Mesenchymal stem cell (in vitro differentiated cells and primary cell): ENCODE results near the gene TLCD2.

ENCODE experiments used
- DNase-seq: peaks from one replicate; pipeline ENCODE4 v3.0.0-alpha.2; 2013
- H2AFZ ChIP-seq: one replicate; pipeline ENCODE4 v1.6.1; 2013; ENCODE audit warnings: low read depth, mild to moderate bottlenecking, control low read depth, inconsistent platforms, low read length, moderate library complexity
- H2AK5ac ChIP-seq: 2 replicates; pipeline ENCODE4 v1.6.1; 2013; ENCODE audit warnings: low read length, moderate library complexity, mild to moderate bottlenecking, inconsistent platforms; ENCODE audit not compliant: severe bottlenecking
- H2BK120ac ChIP-seq: one replicate; pipeline ENCODE4 v1.6.1; 2013; ENCODE audit warnings: low read depth, mild to moderate bottlenecking, inconsistent platforms, low read length, moderate library complexity
- H2BK12ac ChIP-seq, 2 experiments: one replicate each; pipeline ENCODE4 v1.6.1; 2013; ENCODE audit warnings: inconsistent platforms in 2 of 2, low read length in 2 of 2, mild to moderate bottlenecking in 2 of 2, moderate library complexity in 2 of 2, control low read depth in 1 of 2
- H2BK15ac ChIP-seq: one replicate; pipeline ENCODE4 v1.6.1; 2013; ENCODE audit warnings: mild to moderate bottlenecking, low read depth, inconsistent platforms; ENCODE audit not compliant: poor library complexity, severe bottlenecking
- H2BK5ac ChIP-seq: 2 replicates; pipeline ENCODE4 v1.6.1; 2013; ENCODE audit warnings: low read depth, mild to moderate bottlenecking, low read length, control low read depth, inconsistent platforms; ENCODE audit not compliant: poor library complexity, severe bottlenecking
- H3K14ac ChIP-seq, 2 experiments: one replicate each; pipeline ENCODE4 v1.6.1; 2013; ENCODE audit warnings: inconsistent platforms in 2 of 2, low read length in 2 of 2, control low read depth in 1 of 2, mild to moderate bottlenecking in 1 of 2, moderate library complexity in 1 of 2
- H3K18ac ChIP-seq, 2 experiments: one replicate each; pipeline ENCODE4 v1.6.1; 2013; ENCODE audit warnings: inconsistent platforms in 2 of 2, low read length in 2 of 2, control low read depth in 1 of 2, low read depth in 1 of 2, mild to moderate bottlenecking in 1 of 2
- H3K23ac ChIP-seq, 2 experiments: one replicate each; pipeline ENCODE4 v1.6.1; 2013; ENCODE audit warnings: inconsistent platforms in 2 of 2, low read length in 2 of 2, mild to moderate bottlenecking in 2 of 2, moderate library complexity in 2 of 2, control low read depth in 1 of 2
- H3K27ac ChIP-seq: 2 replicates; pipeline ENCODE4 v1.5.1; 2013; ENCODE audit warnings: mild to moderate bottlenecking, moderate library complexity, low read length, control low read depth, inconsistent platforms; ENCODE audit not compliant: poor library complexity, severe bottlenecking
- H3K27me3 ChIP-seq, 2 experiments: 2 replicates each; pipeline versions ENCODE4 v1.6.1 to v1.7.0; 2013; ENCODE audit warnings: low read length in 2 of 2, mild to moderate bottlenecking in 2 of 2, moderate library complexity in 2 of 2, control low read depth in 1 of 2, inconsistent platforms in 1 of 2; ENCODE audit not compliant: control insufficient read depth in 1 of 2, insufficient read depth in 1 of 2
- H3K36me3 ChIP-seq, 2 experiments: 2 replicates each; pipeline versions ENCODE4 v1.6.1 to v1.7.0; 2013; ENCODE audit warnings: low read length in 2 of 2, control low read depth in 1 of 2, inconsistent platforms in 1 of 2, low read depth in 1 of 2, mild to moderate bottlenecking in 1 of 2; ENCODE audit not compliant: insufficient read depth in 2 of 2, control insufficient read depth in 1 of 2
- H3K4ac ChIP-seq, 2 experiments: one replicate each; pipeline ENCODE4 v1.6.1; 2013; ENCODE audit warnings: inconsistent platforms in 2 of 2, low read length in 2 of 2, mild to moderate bottlenecking in 2 of 2, moderate library complexity in 2 of 2, control low read depth in 1 of 2, low read depth in 1 of 2
- H3K4me1 ChIP-seq: 2 replicates; pipeline ENCODE4 v1.6.1; 2013; ENCODE audit warnings: low read depth, low read length, control low read depth; ENCODE audit not compliant: control insufficient read depth, insufficient read depth
- H3K4me2 ChIP-seq: 2 replicates; pipeline ENCODE4 v1.6.1; 2013; ENCODE audit warnings: low read length, mild to moderate bottlenecking, inconsistent platforms; ENCODE audit not compliant: poor library complexity, severe bottlenecking
- H3K4me3 ChIP-seq, 2 experiments: 2 replicates each; pipeline versions ENCODE4 v1.5.1 to v1.7.0; 2013; ENCODE audit warnings: low read length in 2 of 2, mild to moderate bottlenecking in 2 of 2, control low read depth in 1 of 2, low read depth in 1 of 2; ENCODE audit not compliant: insufficient read depth in 1 of 2
- H3K79me1 ChIP-seq: replicated peaks from 2 replicates; pipeline ENCODE4 v1.6.1; 2013; ENCODE audit warnings: mild to moderate bottlenecking, control low read depth, low read length, inconsistent platforms; ENCODE audit not compliant: poor library complexity, severe bottlenecking
- H3K9ac ChIP-seq: 2 replicates; pipeline ENCODE4 v1.7.0; 2013; ENCODE audit warnings: mild to moderate bottlenecking, low read length, moderate library complexity
- H3K9me3 ChIP-seq: 2 replicates; pipeline ENCODE4 v1.7.0; 2013; ENCODE audit warnings: mild to moderate bottlenecking, low read length; ENCODE audit not compliant: control insufficient read depth
- H4K8ac ChIP-seq: one replicate; pipeline ENCODE4 v1.6.1; 2013; ENCODE audit warnings: inconsistent platforms, mild to moderate bottlenecking, low read length, moderate library complexity
- H4K91ac ChIP-seq: one replicate; pipeline ENCODE4 v1.6.1; 2013; ENCODE audit warnings: mild to moderate bottlenecking, low read length, inconsistent platforms
- WGBS: methylation state at CpG from one replicate; pipeline ENCODE4 v1.1.7; 2013; ENCODE audit warnings: mixed read lengths; 5-methylcytosine and 5-hydroxymethylcytosine counted together

TLCD2 gene

DNA sequence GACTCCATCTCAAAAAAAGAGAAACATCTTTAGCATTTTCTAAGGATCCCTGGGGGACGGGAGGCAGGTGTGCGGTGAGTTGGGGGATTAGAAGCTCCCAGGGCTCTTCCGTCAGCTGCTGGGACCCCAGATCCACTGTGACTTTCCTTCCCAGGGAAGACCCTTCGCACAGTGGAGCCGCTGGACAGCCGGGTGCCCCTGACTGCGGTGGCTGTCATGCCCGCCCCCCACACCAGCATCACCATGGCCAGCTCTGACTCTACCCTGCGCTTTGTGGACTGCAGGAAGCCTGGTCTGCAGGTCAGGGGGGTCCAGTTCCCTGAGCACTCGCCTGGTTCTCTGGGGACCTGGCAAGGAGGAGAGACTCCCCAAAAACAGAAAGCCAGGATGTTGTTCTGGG is 25.2 kb upstream of the TLCD2 start:
- Histone ChIP-seq H2BK5ac (no peak overlapping the region), H3K9me3 (no peaks in the 10 kb centered on the region), H2AFZ (no peak overlapping the region), H3K14ac (no peak overlapping the region), H2BK120ac (no peak overlapping the region), H4K91ac (no peak overlapping the region), H2BK15ac (no peak overlapping the region), H3K27ac (no peak overlapping the region), H2BK12ac (peak overlapping the region in 1 of 2 experiments; percentile 6), H3K79me1 (peaks cover 9% of the 10 kb centered on the region), H2AK5ac (peak overlapping the region; percentile 29), H3K4ac (peak overlapping the region in 1 of 2 experiments; percentile 60), H3K9ac (no peak overlapping the region), H3K23ac (no peak overlapping the region), H3K4me2 (no peak overlapping the region), H4K8ac (no peak overlapping the region), H3K36me3 (peaks cover 42 to 62% of the 10 kb centered on the region in 2 experiments), H3K18ac (no peak overlapping the region), H3K27me3 (no peaks in the 10 kb centered on the region), H3K4me1 (peaks cover 37% of the 10 kb centered on the region), H3K4me3 (no peak overlapping the region)
- 98% methylated on average over 10 of the region's 10 CpGs for WGBS
- DNase-seq: no peak

GRCh38 chr17:1733759-1734158 is 23.6 kb upstream of the TLCD2 start:
- Histone ChIP-seq H3K36me3 (peaks cover 50 to 65% of the 10 kb centered on the region in 2 experiments), H4K91ac (no peak overlapping the region), H3K4me2 (no peak overlapping the region), H4K8ac (no peak overlapping the region), H2AFZ (no peak overlapping the region), H3K79me1 (peaks cover 11% of the 10 kb centered on the region), H3K9ac (no peak overlapping the region), H3K4me1 (peaks cover 44% of the 10 kb centered on the region), H2BK12ac (no peak overlapping the region), H3K18ac (no peak overlapping the region), H3K27me3 (no peaks in the 10 kb centered on the region), H3K9me3 (no peaks in the 10 kb centered on the region), H3K23ac (no peak overlapping the region), H2BK15ac (no peak overlapping the region), H2BK5ac (no peak overlapping the region), H2AK5ac (no peak overlapping the region), H3K4ac (no peak overlapping the region), H3K27ac (no peak overlapping the region), H3K4me3 (no peak overlapping the region), H3K14ac (no peak overlapping the region), H2BK120ac (no peak overlapping the region)
- 97% methylated on average over 38 of the region's 38 CpGs for WGBS
- DNase-seq: no peak

- Histone ChIP-seq H4K91ac (no peak overlapping the region), H2BK15ac (no peak overlapping the region), H2BK5ac (no peak overlapping the region), H3K4me1 (peaks cover 45% of the 10 kb centered on the region), H2AK5ac (peak overlapping the region; percentile 23), H3K9me3 (no peaks in the 10 kb centered on the region), H3K23ac (no peak overlapping the region), H3K4ac (no peak overlapping the region), H2BK120ac (no peak overlapping the region), H3K27me3 (no peaks in the 10 kb centered on the region), H3K4me3 (no peak overlapping the region), H3K14ac (no peak overlapping the region), H3K4me2 (no peak overlapping the region), H4K8ac (no peak overlapping the region), H3K36me3 (peaks cover 53 to 68% of the 10 kb centered on the region in 2 experiments), H2BK12ac (peak overlapping the region in 1 of 2 experiments; percentile 48), H3K27ac (no peak overlapping the region), H2AFZ (no peak overlapping the region), H3K9ac (no peak overlapping the region), H3K18ac (no peak overlapping the region), H3K79me1 (peaks cover 14% of the 10 kb centered on the region)
- no peak for DNase-seq
- 86% methylated on average over 11 of the region's 11 CpGs for WGBS
Observed at GRCh38 chr17:1732833-1733321, 22.7 kb upstream of the TLCD2 start.

- Histone ChIP-seq H3K4ac (no peak overlapping the region), H3K4me3 (no peak overlapping the region), H4K8ac (no peak overlapping the region), H3K9ac (no peak overlapping the region), H3K23ac (no peak overlapping the region), H2AK5ac (no peak overlapping the region), H3K14ac (no peak overlapping the region), H2BK15ac (no peak overlapping the region), H2BK5ac (no peak overlapping the region), H2AFZ (no peak overlapping the region), H3K79me1 (peaks cover 15% of the 10 kb centered on the region), H2BK120ac (no peak overlapping the region), H3K36me3 (peaks cover 53 to 68% of the 10 kb centered on the region in 2 experiments), H3K27me3 (no peaks in the 10 kb centered on the region), H3K4me1 (peaks cover 39% of the 10 kb centered on the region), H3K18ac (no peak overlapping the region), H3K9me3 (no peaks in the 10 kb centered on the region), H4K91ac (no peak overlapping the region), H3K27ac (no peak overlapping the region), H3K4me2 (no peak overlapping the region), H2BK12ac (no peak overlapping the region)
- no peak for DNase-seq
- WGBS: 98% methylated on average over 22 of the region's 22 CpGs
Observed at GRCh38 chr17:1732241-1732832, 22.2 kb upstream of the TLCD2 start.
